Activated T-cell treated with anti-CD3 and anti-CD28 coated beads for 4 hours (primary cell): ENCODE data around the gene CEP20.
"Not testable (repeated sequence)": the region's sequence is repeated elsewhere in the genome, so short reads cannot be mapped to it uniquely, and the experiment has no call there.

ENCODE experiments used
- DNase-seq: peaks from one replicate; pipeline ENCODE4 v3.0.0-alpha.2; 2020

The CEP20 gene

DNA sequence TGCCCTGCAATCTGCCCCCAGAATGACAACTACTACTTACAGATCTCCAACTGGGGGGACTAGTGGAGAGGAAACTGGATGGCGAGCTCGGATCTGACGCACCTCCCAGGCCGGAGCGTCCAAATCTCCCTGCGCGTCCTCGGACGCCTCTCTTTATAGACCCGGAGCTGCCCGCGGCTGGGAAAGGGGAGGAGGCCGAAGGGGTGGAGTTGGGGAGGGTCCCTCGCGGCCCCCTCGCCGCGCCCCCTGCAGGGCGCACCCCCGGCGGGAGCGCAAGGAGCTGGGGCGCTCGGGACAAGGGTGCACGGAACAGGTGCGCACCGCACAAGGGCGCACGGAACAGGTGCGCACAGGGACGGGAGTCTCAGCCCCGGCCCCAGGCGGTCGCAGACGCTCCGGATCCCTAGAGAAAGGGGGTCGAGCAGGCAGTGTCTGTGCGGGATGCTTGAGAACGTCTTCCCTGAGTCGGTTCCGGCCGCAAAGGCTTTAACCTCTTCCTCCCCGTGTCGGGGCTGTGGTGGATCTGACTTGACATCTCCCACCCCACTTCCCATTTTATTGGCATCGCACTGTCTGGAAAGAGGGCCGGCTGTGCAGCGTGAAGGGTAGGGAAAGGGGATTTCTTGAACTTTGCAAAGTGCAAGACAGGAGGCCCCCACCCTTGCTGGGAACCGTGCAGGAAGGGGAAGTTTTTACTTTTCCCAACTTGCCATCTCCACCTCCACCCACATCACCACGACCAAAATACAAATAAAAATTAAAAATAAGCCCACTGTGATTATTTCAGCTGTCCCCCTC is 31.3 kb downstream of the CEP20 start, which contains the start of gene MYH11:
MYH11 (minus strand) TSS at position 128 of the 798 bp plus-strand sequence. CDS start 18,776 bp downstream, outside the sequence.
- DNase-seq: no peak

- no peak for DNase-seq
Observed at GRCh38 chr16:15856182-15856581, 32.2 kb downstream of the CEP20 start.

- no peak for DNase-seq
Observed at GRCh38 chr16:15855704-15856003, 32.7 kb downstream of the CEP20 start.

GRCh38 chr16:15854906-15855703 is 33.3 kb downstream of the CEP20 start:
- DNase-seq: no peak

DNA sequence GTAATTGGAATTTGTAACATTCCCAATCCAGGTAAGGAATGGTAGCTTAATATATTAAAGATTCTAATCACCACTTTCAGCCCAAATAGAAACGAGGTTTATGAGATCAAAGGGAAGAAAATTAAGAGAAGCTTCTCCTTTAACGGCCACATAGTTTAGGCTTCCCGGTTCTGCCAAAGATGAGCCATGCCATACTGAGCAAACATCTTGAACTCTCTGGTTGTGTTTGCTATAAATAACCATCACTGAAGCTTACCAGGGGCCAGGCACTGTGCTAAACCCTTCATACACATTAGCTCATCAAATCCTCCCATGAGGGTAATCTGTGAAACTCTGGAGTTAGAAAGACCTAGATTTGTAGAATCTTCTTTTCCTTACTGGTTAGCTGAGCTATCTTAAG is 34.3 kb downstream of the CEP20 start:
- no peak for DNase-seq

- DNase-seq: no peak
Observed at GRCh38 chr16:15853021-15853420, 35.4 kb downstream of the CEP20 start.

DNA sequence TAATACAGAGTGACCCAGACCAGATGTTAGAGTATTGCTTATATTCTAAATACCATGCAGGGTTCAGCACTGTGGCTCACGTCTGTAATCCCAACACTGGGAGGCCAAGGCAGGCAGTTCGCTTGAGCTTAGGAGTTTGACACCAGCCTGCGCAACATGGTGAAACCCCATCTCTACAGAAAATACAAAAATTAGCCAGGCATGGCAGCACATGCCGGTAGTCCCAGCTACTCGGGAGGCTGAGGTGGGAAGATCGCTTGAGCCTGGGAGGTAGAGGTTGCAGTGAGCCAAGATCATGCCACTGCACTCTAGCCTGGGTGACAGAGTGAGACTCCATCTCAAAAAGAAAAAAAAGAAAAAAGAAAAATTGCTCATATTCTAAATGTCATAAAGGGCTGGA is 37.8 kb downstream of the CEP20 start:
- not testable (repeated sequence) for DNase-seq

- no peak for DNase-seq
Observed at GRCh38 chr16:15849209-15849981, 39.0 kb downstream of the CEP20 start.

- no peak for DNase-seq
Observed at GRCh38 chr16:15847611-15848175, 40.7 kb downstream of the CEP20 start.

- DNase-seq: no peak
Observed at GRCh38 chr16:15846510-15846909, 41.9 kb downstream of the CEP20 start.

DNA sequence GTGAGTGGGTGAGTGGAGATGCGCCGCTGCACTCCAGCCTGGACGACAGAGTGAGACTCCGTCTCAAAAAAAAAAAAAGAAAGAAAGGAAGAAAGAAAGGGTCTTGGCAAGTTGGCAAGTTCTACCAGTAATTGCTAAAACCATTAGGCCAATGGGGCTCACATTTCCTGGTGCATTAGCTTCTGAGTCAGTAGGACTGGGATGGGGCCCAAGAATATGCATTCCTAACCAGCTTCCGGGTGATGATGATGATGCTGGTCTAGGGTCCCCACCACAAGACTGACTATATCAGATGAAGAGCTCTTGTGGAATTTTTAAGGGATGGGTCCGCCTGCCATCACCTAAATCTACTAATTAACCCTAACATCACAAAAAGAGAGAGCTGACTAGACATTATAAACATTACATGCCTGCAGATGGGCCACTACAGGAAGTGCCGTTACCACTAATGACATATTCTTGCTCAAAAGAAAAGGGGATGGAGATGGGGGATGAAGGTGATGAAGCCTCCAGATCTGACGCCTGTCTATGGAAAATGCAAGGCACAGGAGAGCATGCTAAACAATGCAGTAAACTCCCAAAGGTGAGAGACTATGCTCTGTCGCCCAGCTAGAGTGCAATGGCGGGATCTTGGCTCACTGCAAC is 44.6 kb downstream of the CEP20 start:
- DNase-seq: no peak

GRCh38 chr16:15839204-15839603 is 49.2 kb downstream of the CEP20 start:
- not testable (repeated sequence) for DNase-seq

GRCh38 chr16:15837761-15838160 is 50.6 kb downstream of the CEP20 start:
- no peak for DNase-seq

DNA sequence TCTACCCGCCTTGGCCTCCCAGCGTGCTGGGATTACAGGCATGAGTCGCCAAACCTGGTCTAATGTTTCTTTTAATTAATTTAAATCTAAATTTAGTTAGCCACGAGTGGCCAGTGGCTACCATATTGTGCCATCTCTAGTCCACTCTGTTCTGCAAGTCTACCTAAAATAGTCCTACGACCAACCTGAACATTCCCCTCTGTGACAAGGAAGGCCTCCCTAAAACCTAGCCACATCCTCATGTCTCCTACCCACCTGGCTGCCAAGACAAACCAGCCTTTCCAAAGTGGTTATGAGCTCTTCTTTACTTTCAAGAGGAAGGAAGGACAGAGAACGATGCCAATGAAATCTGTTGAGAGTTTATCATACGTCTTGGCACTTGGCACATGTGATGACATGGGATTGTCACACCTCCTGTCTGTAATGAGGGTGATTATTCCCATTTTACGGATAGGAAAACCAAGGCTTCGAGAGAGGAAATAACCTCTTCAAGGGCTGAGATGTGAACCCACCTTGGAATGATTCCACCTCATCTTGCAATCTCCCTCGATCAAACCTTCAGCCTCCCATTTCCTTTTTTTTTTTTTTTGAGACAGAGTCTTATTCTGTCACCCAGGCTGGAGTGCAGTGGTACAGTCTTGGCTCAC is 51.3 kb downstream of the CEP20 start:
- DNase-seq: no peak

GRCh38 chr16:15836074-15836473 is 52.3 kb downstream of the CEP20 start:
- no peak for DNase-seq

GRCh38 chr16:15835136-15835878 is 53.1 kb downstream of the CEP20 start:
- DNase-seq: no peak

- no peak for DNase-seq
Observed at GRCh38 chr16:15834502-15834901, 53.9 kb downstream of the CEP20 start.

DNA sequence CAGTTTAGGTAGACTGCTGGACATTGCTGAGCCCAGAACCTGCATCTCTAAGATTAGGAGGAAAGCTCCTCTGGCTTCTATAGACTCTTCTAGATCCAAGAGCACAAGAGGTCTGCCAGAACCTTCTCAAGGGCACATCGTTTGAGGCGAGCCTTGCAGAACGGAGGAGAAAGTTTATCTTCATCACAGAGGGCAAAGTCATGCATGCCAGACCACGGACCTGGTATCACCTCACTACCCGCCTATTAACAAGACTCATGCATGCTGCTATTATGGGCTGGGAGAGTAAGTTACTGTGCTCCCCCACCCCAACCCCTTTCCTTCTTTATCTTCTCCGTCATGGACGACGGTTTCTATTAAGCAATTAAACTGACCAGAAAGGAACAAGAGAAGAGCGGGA is 54.9 kb downstream of the CEP20 start:
- DNase-seq: no peak

DNA sequence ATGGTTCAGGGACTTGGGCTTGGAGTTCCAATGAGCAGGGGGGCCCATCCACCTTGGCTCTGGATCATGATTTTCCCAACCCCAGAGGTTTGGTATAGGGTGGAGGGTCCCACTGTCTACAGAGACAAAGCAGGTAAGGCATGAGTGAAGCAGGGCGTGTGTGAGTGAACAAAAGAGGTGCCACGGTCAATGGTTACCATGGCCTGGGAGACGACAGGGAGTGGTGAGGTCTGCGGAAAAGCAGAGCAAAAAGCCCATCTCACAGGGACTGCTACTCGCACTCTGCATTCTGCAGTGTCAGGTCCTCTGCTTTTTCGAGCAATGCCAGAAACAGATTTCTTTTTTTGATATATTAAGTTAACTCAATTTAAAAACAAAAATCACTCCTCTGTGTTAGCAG is 56.2 kb downstream of the CEP20 start:
- no peak for DNase-seq

- no peak for DNase-seq
Observed at GRCh38 chr16:15830832-15831451, 57.5 kb downstream of the CEP20 start.

- DNase-seq: no peak
Observed at GRCh38 chr16:15829460-15829859, 58.9 kb downstream of the CEP20 start.
